Memory B cell (primary cell): ENCODE measurements around the gene SYDE2.
"Not testable (repeated sequence)": the region's sequence is repeated elsewhere in the genome, so short reads cannot be mapped to it uniquely, and the experiment has no call there.

ENCODE experiments used
- ATAC-seq: fragments of 150-1000 bp; cut with Tn5 transposase; 2 replicates; pipeline ENCODE4 v1.10.0; 2021; ENCODE audit warnings: low read depth, mild to moderate bottlenecking, moderate library complexity
- DNase-seq, 2 donors: peaks; one replicate each; pipeline ENCODE4 v3.0.0; 2022; ENCODE audit warnings: low spot score in 2 of 2
- H3K27ac Mint-ChIP-seq: one replicate; pipeline ENCODE4 v1.8.0; 2022; ENCODE audit warnings: mild to moderate bottlenecking, moderate library complexity, mixed read lengths
- H3K27me3 Mint-ChIP-seq: one replicate; pipeline ENCODE4 v1.8.0; 2022; ENCODE audit warnings: mixed read lengths
- H3K36me3 Mint-ChIP-seq: one replicate; pipeline ENCODE4 v1.8.0; 2022; ENCODE audit warnings: mild to moderate bottlenecking, mixed read lengths
- H3K4me1 Mint-ChIP-seq: one replicate; pipeline ENCODE4 v1.8.0; 2022; ENCODE audit warnings: mixed read lengths
- H3K4me3 Mint-ChIP-seq: one replicate; pipeline ENCODE4 v1.8.0; 2022; ENCODE audit warnings: mild to moderate bottlenecking, moderate library complexity, mixed read lengths
- H3K9me3 Mint-ChIP-seq: one replicate; pipeline ENCODE4 v1.8.0; 2022; ENCODE audit warnings: mixed read lengths

Gene SYDE2

DNA sequence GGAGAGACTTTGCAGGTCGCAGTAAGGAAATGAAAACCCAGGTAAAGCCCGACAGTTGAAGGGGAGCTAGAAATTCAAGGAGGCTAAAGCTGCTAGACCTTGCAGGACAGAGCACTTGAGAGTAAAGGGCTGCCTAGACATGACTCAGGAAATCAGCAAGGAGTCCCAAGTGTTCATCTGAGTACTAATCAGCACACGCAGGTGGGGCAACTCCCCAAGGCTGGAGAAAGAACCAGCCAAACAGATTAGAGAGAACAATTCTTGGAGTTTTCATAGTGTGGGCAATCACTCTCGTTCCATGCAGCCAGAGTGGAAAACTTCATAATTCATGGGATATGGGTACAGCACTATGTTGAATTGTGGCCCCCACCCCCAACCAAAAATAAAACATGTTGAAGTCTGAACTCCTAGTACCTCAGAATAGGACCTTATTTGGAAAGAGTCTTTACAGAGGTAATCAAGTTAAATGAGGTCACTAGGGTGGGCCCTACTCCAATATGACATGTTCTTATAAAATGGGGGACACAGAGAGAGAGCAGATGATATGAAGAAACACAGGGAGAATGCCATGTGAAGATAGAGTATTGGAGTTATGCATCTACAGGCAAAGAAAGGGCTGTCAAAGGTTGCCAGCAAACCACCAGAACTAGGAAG is 28.0 kb downstream of the SYDE2 start:
- Mint-ChIP-seq H3K4me1 (peaks cover 2% of the 10 kb centered on the region), H3K4me3 (no peak overlapping the region), H3K9me3 (no peaks in the 10 kb centered on the region), H3K27me3 (peaks cover 3% of the 10 kb centered on the region), H3K27ac (no peak overlapping the region), H3K36me3 (peaks cover 2% of the 10 kb centered on the region)
- DNase-seq (no peak), ATAC-seq (no peak)

GRCh38 chr1:85171721-85172120 is 29.1 kb downstream of the SYDE2 start:
- H3K9me3 Mint-ChIP-seq: no peaks in the 10 kb centered on the region
- H3K27ac Mint-ChIP-seq: no peak overlapping the region
- DNase-seq (no peak), ATAC-seq (no peak)
- peaks cover 3% of the 10 kb centered on the region for H3K27me3 Mint-ChIP-seq
- H3K36me3 Mint-ChIP-seq: no peaks in the 10 kb centered on the region
- H3K4me3 Mint-ChIP-seq: no peak overlapping the region
- H3K4me1 Mint-ChIP-seq: no peaks in the 10 kb centered on the region

- Mint-ChIP-seq H3K4me1 (no peaks in the 10 kb centered on the region), H3K9me3 (no peaks in the 10 kb centered on the region), H3K27ac (no peak overlapping the region), H3K27me3 (peaks cover 3% of the 10 kb centered on the region), H3K36me3 (peaks cover 1% of the 10 kb centered on the region), H3K4me3 (no peak overlapping the region)
- ATAC-seq: no peak
- DNase-seq: no peak
Observed at GRCh38 chr1:85168884-85169283, 31.9 kb downstream of the SYDE2 start.

DNA sequence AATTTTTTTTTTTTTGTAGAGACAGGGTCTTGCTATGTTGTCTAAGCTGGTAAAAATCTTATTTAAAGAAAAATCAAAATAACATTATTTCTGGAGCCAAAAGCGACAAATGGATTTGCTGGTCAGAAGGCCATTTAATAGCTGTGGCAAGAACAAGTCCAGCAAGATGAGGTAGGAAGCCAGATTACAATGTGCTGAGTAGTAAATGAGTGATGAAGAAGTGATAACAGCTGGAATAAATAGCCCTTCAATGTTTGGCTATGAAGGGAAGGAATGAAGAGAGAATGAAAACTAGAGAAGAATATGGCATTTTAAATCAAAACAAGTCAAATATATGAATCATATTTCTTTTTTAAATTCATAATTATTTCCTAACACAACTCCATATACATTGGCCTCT is 34.5 kb downstream of the SYDE2 start:
- Mint-ChIP-seq H3K36me3 (peaks cover 5% of the 10 kb centered on the region), H3K9me3 (no peaks in the 10 kb centered on the region), H3K27ac (no peak overlapping the region), H3K4me1 (no peaks in the 10 kb centered on the region), H3K4me3 (no peak overlapping the region), H3K27me3 (peaks cover 3% of the 10 kb centered on the region)
- ATAC-seq (no peak), DNase-seq (no peak)

DNA sequence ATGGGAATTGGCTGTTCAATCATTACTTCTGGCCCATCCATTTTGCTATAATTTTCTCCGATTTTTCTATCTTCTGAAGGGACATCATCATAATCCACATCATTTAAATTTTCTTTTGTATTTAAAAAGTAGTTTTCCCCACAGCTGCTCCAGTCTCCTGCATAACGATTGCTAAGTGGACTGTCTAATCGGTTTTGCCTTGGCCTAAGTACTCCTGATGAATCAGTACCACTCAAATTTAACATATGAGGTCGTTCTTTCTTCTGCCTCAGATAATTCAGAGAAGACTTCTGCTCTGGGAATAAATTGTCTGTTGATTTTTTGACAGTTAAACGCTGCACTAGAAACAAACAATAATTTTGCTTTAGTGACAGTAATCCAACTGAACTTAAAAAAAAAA is 41.9 kb downstream of the SYDE2 start:
- H3K36me3 Mint-ChIP-seq: peaks cover 3% of the 10 kb centered on the region
- H3K9me3 Mint-ChIP-seq: no peaks in the 10 kb centered on the region
- H3K27me3 Mint-ChIP-seq: no peaks in the 10 kb centered on the region
- ATAC-seq: no peak
- H3K4me3 Mint-ChIP-seq: no peak overlapping the region
- no peak for DNase-seq
- H3K4me1 Mint-ChIP-seq: no peaks in the 10 kb centered on the region
- no peak overlapping the region for H3K27ac Mint-ChIP-seq

- DNase-seq: no peak
- Mint-ChIP-seq H3K4me1 (no peaks in the 10 kb centered on the region), H3K9me3 (no peaks in the 10 kb centered on the region), H3K27ac (no peak overlapping the region), H3K36me3 (no peaks in the 10 kb centered on the region), H3K27me3 (no peaks in the 10 kb centered on the region), H3K4me3 (no peak overlapping the region)
- ATAC-seq: no peak
Observed at GRCh38 chr1:85157436-85157835, 43.4 kb downstream of the SYDE2 start.

DNA sequence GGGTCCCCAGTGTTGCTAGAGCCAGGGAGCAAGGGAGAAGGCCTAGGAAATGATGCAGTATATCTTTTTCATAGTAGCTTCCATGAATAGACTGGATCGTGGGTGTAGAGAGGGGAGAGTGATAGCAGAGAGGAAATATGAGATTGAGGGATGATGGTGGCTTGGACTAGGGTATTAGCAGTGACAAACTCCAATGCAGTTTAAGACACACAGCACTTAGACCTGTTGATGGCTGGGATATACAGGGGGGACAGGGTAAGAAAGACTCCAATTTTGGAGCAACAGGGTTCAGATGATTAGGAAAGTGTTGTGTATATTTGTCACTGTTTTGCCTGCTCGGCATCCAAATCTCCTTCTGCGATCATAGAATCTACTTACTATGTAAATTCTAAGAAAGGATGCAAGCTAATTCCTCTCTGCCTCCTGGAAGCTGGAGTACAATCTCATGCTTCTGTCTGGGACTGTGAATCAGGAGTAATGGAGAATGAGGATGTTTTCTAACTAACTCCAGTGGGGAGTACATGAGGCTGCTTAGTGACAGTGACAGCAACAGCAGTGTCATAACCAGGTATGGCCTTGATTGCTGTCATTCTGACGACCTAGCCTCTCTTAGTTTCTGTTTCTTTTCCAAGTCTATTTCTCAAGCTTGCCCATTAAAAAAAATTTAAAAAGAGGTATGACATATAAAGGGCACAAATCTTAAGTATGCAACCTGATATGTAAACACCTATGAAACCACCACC is 47.5 kb downstream of the SYDE2 start:
- H3K36me3 Mint-ChIP-seq: no peaks in the 10 kb centered on the region
- H3K27me3 Mint-ChIP-seq: no peaks in the 10 kb centered on the region
- ATAC-seq: no peak
- no peaks in the 10 kb centered on the region for H3K9me3 Mint-ChIP-seq
- H3K4me1 Mint-ChIP-seq: no peaks in the 10 kb centered on the region
- no peak overlapping the region for H3K27ac Mint-ChIP-seq
- no peak for DNase-seq
- H3K4me3 Mint-ChIP-seq: no peak overlapping the region

GRCh38 chr1:85151446-85151845 is 49.4 kb downstream of the SYDE2 start:
- no peak overlapping the region for H3K27ac Mint-ChIP-seq

GRCh38 chr1:85149805-85150204 is 51.0 kb downstream of the SYDE2 start:
- no peak for ATAC-seq
- H3K4me3 Mint-ChIP-seq: no peak overlapping the region
- no peaks in the 10 kb centered on the region for H3K9me3 Mint-ChIP-seq

More at GRCh38 chr1:85151446-85151845, 49.4 kb downstream of the SYDE2 start:
- Mint-ChIP-seq H3K36me3 (no peaks in the 10 kb centered on the region), H3K27me3 (no peaks in the 10 kb centered on the region), H3K9me3 (no peaks in the 10 kb centered on the region), H3K4me3 (no peak overlapping the region), H3K4me1 (no peaks in the 10 kb centered on the region)
- DNase-seq (no peak), ATAC-seq (no peak)

DNA sequence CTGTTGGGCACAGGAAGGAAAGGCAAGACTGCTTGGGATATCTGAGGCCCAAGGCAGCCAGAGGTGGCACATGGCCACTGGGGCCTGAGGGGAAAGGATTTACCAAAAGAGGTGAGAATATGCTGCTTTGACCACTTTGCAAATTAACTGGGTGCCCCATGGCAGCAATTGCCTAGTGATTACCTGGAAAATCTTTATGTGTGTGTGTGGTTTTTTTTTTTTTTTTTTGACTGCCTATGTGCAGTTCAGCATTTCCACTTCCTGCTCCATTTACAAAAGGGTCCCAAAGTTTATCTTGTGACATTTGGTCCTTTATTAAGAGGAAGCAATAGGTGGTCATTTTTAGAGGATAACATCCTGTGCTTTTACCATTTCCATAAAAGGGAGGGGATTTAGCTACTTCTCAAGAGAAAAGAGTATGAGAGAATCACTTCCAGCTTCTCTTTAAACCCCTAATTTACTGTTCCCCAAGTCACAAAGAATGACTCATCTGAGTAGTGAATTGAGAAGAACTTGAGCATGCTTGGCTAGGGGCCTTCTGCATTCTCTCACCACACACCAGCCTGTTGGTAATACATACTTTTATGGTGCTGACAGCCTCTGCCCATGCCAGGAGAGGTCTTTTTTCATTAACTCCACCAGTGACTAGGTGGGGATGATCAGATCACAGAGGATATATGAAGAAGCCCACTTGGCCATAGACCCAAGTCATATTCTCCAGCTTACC is 52.1 kb downstream of the SYDE2 start:
- H3K9me3 Mint-ChIP-seq: no peaks in the 10 kb centered on the region
- no peak for DNase-seq
- H3K4me3 Mint-ChIP-seq: no peak overlapping the region
- ATAC-seq: no peak
- H3K36me3 Mint-ChIP-seq: no peaks in the 10 kb centered on the region
- no peaks in the 10 kb centered on the region for H3K4me1 Mint-ChIP-seq
- no peak overlapping the region for H3K27ac Mint-ChIP-seq
- H3K27me3 Mint-ChIP-seq: no peaks in the 10 kb centered on the region

More at GRCh38 chr1:85149805-85150204, 51.0 kb downstream of the SYDE2 start:
- Mint-ChIP-seq H3K36me3 (no peaks in the 10 kb centered on the region), H3K27ac (no peak overlapping the region), H3K27me3 (no peaks in the 10 kb centered on the region), H3K4me1 (no peaks in the 10 kb centered on the region)
- DNase-seq: no peak

DNA sequence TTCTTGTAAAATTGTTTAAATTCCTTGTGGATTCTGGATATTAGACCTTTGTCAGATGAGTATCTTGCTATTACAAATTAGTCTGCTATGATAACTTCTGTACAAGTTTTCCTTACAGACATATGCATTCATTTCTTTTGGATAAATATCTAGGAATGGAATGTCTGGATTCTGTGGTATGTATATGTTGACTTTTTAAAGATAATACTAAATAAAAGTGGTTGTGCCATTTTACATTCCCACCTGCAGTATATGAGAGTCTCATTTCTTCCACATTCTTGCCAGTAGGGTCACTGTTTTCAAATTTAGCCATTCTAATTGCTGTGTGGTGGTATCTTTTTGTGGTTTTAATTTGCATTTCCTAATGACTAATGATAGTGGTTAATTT is 53.9 kb downstream of the SYDE2 start:
- Mint-ChIP-seq H3K4me3 (no peak overlapping the region), H3K27ac (no peak overlapping the region), H3K4me1 (no peaks in the 10 kb centered on the region), H3K36me3 (no peaks in the 10 kb centered on the region), H3K27me3 (no peaks in the 10 kb centered on the region), H3K9me3 (no peaks in the 10 kb centered on the region)
- DNase-seq (no peak), ATAC-seq (no peak)

DNA sequence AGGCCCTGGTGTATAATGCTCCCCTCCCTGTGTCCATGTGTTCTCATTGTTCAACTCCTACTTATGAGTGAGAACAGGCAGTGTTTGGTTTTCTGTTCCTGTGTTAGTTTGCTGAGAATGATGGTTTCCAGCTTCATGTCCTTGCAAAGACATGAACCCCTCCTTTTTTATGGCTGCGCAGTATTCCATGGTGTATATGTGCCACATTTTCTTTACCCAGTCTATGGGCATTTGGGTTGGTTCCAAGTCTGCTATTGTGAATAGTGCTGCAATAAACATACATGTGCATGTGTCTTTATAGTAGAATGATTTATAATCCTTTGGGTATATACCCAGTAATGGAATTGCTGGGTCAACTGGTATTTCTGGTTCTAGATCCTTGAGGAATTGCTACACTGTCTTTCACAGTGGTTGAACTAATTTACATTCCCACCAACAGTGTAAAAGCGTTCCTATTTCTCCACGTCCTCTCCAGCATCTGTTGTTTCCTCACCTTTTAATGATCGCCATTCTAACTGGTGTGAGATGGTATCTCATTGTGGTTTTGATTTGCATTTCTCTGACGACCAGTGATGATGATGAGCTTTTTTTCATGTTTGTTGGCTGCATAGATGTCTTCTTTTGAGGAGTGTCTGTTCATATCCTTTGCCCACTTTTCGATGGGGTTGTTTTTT is 54.4 kb downstream of the SYDE2 start:
- not testable (repeated sequence) for H3K36me3 Mint-ChIP-seq, ATAC-seq, DNase-seq, H3K4me1 Mint-ChIP-seq, H3K9me3 Mint-ChIP-seq, H3K27ac Mint-ChIP-seq, H3K27me3 Mint-ChIP-seq, H3K4me3 Mint-ChIP-seq

GRCh38 chr1:85144351-85144750 is 56.5 kb downstream of the SYDE2 start:
- H3K36me3 Mint-ChIP-seq: no peaks in the 10 kb centered on the region
- H3K9me3 Mint-ChIP-seq: no peaks in the 10 kb centered on the region
- DNase-seq (no peak), ATAC-seq (no peak)
- no peaks in the 10 kb centered on the region for H3K4me1 Mint-ChIP-seq
- H3K27ac Mint-ChIP-seq: no peak overlapping the region
- no peaks in the 10 kb centered on the region for H3K27me3 Mint-ChIP-seq
- H3K4me3 Mint-ChIP-seq: no peak overlapping the region

GRCh38 chr1:85142753-85143152 is 58.1 kb downstream of the SYDE2 start:
- DNase-seq (no peak), ATAC-seq (no peak)
- no peak overlapping the region for H3K4me3 Mint-ChIP-seq
- H3K27me3 Mint-ChIP-seq: no peaks in the 10 kb centered on the region
- H3K36me3 Mint-ChIP-seq: no peaks in the 10 kb centered on the region
- no peaks in the 10 kb centered on the region for H3K9me3 Mint-ChIP-seq
- H3K4me1 Mint-ChIP-seq: no peaks in the 10 kb centered on the region
- no peak overlapping the region for H3K27ac Mint-ChIP-seq
